Activated T-cell treated with anti-CD3 and anti-CD28 coated beads, Interleukin-2, amount 50 U/mL, for 72 hours (primary cell): Measurements from ENCODE around the gene GKN2. TPM values are rescaled to one million over a fixed set of nuclear protein-coding genes. Genes with fewer than 3 reads are reported as not detected.
"Not testable (repeated sequence)": the region's sequence is repeated elsewhere in the genome, so short reads cannot be mapped to it uniquely, and the experiment has no call there.

Source experiments
- ATAC-seq, 2 donors: fragments of 150-1000 bp; cut with Tn5 transposase; replicated peaks in 1 of 2; 2 replicates each; pipeline ENCODE4 v1.10.0; 2021; ENCODE audit warnings: moderate library complexity in 2 of 2, mild to moderate bottlenecking in 1 of 2
- DNase-seq, 2 donors: peaks; one replicate each; pipeline ENCODE4 v3.0.0; 2021 to 2022; ENCODE audit warnings: mixed read lengths in 1 of 2
- H3K27ac Mint-ChIP-seq: one replicate; pipeline ENCODE4 v1.8.0; 2022; ENCODE audit warnings: mild to moderate bottlenecking, moderate library complexity, mixed read lengths
- H3K27me3 Mint-ChIP-seq: one replicate; pipeline ENCODE4 v1.8.0; 2022; ENCODE audit warnings: low read depth, mixed read lengths
- H3K36me3 Mint-ChIP-seq, 2 donors: one replicate each; pipeline ENCODE4 v1.8.0; 2022; ENCODE audit warnings: mixed read lengths in 2 of 2, mild to moderate bottlenecking in 1 of 2; ENCODE audit not compliant: insufficient read depth in 2 of 2
- H3K4me1 Mint-ChIP-seq: one replicate; pipeline ENCODE4 v1.8.0; 2022; ENCODE audit warnings: low read depth, mixed read lengths
- H3K4me3 Mint-ChIP-seq, 2 donors: one replicate each; pipeline ENCODE4 v1.8.0; 2022; ENCODE audit warnings: mild to moderate bottlenecking in 2 of 2, mixed read lengths in 2 of 2, moderate library complexity in 2 of 2
- H3K9me3 Mint-ChIP-seq, 2 donors: one replicate each; pipeline ENCODE4 v1.8.0; 2022; ENCODE audit warnings: mixed read lengths in 2 of 2
- total RNA-seq, 2 donors: library from RNA; stranded (reverse); gene quantifications; one replicate each; pipeline ENCODE4 v1.2.3, GENCODE V29; 2022

The GKN2 gene
- total RNA-seq, 2 donors from 2014 or later = not detected

DNA sequence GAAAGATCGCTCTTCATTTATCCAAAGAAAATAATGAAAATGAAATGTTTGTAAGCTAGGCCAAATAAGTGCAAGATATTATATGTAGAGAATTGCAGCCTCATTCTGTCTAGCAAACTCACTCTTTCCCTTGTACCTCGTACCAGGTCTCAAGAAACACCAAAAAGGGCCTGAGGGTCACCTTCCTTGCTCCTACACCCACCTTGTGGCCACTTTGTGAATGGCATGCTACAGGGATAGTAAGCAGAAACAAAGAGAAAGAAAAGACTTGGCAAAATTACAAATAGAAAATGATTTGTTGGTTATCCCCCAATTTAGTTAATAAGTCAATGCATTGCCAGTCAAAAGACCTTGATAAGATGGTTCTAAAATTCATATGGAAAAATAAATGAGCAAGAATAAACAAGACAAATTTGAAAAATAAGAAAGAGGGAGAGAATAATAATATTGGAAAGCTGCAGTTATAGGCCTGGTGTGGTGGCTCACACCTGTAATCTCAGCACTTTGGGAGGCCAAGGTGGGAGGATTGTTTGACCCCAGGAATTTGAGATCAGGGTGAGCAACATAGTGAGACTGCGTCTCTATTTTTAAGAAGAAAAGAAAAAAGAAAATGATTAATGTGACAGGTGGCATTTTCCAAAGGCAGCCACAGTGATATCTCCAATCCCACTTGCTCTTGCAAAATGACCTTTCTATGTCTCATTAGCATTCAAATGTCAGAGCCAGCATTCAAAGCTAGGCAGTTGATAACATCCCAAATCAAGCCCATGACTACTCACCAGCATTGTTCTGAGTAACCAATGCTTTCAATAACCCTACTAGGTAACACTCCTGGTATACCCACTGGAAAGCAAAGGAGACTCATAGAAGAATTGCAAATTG lies 42.7 kb downstream of the GKN2 start:
- peak; percentile 74 to 80 for DNase-seq
- H3K4me1 Mint-ChIP-seq = peaks cover 32% of the 10 kb centered on the region

DNA sequence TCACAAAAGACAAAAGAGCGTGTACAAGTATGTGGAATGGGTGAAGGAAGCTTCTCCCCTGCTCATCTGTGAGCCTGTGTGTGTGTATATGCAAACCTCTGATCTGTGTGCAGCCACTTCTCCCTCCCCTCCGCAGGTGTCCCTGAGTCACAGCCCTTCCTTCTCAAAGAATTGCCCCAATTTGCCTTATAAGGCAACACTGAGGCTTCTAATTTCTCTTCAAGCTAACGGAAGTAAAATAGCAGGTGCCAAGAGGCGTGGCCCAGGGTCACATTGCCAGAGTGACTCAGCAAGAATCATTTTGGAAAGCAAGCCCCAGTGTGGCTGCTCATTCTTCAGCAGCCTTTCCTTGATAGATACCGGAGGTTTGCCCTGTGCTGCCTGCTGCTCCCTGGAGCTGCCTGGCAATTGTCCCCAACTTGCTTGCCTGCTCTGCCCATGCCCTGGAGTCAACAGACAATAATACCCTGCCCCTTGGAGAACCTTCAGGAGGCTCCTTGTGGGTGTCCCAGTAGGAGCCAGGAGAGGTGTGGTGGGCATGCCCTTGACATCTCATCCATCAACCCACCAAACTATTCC lies 44.2 kb downstream of the GKN2 start:
- Mint-ChIP-seq H3K27ac (peak overlapping the region; percentile 66), H3K36me3 (no peaks in the 10 kb centered on the region), H3K27me3 (no peaks in the 10 kb centered on the region), H3K4me3 (peak overlapping the region; percentile 57 to 66), H3K4me1 (peaks cover 32% of the 10 kb centered on the region), H3K9me3 (no peaks in the 10 kb centered on the region)
- ATAC-seq (peak; percentile 92 to 93), DNase-seq (peak; percentile 84)

More for the DNA sequence above, 42.7 kb downstream of the GKN2 start:
- no peaks in the 10 kb centered on the region for H3K27me3 Mint-ChIP-seq
- H3K9me3 Mint-ChIP-seq = no peaks in the 10 kb centered on the region
- H3K4me3 Mint-ChIP-seq = peak overlapping the region in 1 of 2 donors; percentile 71
- peak overlapping the region; percentile 81 for H3K27ac Mint-ChIP-seq
- no peak for ATAC-seq
- H3K36me3 Mint-ChIP-seq = no peaks in the 10 kb centered on the region

- H3K4me1 Mint-ChIP-seq = peaks cover 32% of the 10 kb centered on the region
- no peaks in the 10 kb centered on the region for H3K9me3 Mint-ChIP-seq
- H3K27ac Mint-ChIP-seq = peak overlapping the region; percentile 66
- DNase-seq (peak in 1 of 2 donors; percentile 15), ATAC-seq (peak; percentile 20 to 26)
- H3K27me3 Mint-ChIP-seq = no peaks in the 10 kb centered on the region
- peak overlapping the region; percentile 57 to 66 for H3K4me3 Mint-ChIP-seq
- peaks cover 0 to 2% of the 10 kb centered on the region in 2 donors for H3K36me3 Mint-ChIP-seq
These were observed 44.8 kb downstream of the GKN2 start for GRCh38 chr2:68907920-68908253.

GRCh38 chr2:68907232-68907919 lies 45.3 kb downstream of the GKN2 start:
- peak; percentile 21 to 27 for ATAC-seq
- peak overlapping the region; percentile 66 for H3K27ac Mint-ChIP-seq

DNA sequence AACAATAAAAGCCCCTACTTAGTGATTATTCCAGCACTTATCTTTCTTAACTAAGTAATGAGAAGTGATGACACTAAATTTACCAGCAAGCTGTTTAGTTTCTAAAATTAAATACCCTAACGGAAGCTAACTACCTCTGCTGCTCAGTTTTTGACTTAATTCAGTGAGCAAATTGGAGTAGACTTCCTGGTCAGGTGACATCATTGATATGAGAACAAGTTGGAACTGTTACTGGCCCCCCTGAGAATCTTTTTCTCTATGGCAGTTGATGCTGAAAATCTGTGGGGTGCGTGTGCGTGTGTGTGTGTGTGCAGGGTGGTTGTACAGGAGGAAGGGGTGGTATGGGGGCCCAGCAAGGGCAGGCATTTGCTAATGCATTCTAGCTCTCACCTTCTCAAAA lies 46.0 kb downstream of the GKN2 start:
- no peak for DNase-seq
- Mint-ChIP-seq H3K4me1 (peaks cover 32% of the 10 kb centered on the region), H3K27me3 (no peaks in the 10 kb centered on the region), H3K36me3 (peaks cover 0 to 3% of the 10 kb centered on the region in 2 donors), H3K9me3 (peaks cover 1% of the 10 kb centered on the region in 2 donors), H3K27ac (no peak overlapping the region), H3K4me3 (no peak overlapping the region)
- ATAC-seq = no peak

More at GRCh38 chr2:68907232-68907919, 45.3 kb downstream of the GKN2 start:
- Mint-ChIP-seq H3K9me3 (no peaks in the 10 kb centered on the region), H3K27me3 (no peaks in the 10 kb centered on the region), H3K36me3 (peaks cover 0 to 2% of the 10 kb centered on the region in 2 donors), H3K4me1 (peaks cover 32% of the 10 kb centered on the region), H3K4me3 (peak overlapping the region; percentile 57 to 66)
- peak in 1 of 2 donors; percentile 15 for DNase-seq

GRCh38 chr2:68905116-68905515 lies 47.6 kb downstream of the GKN2 start:
- Mint-ChIP-seq H3K4me1 (peaks cover 26% of the 10 kb centered on the region), H3K9me3 (peaks cover 3 to 6% of the 10 kb centered on the region in 2 donors), H3K4me3 (no peak overlapping the region), H3K27me3 (no peaks in the 10 kb centered on the region), H3K27ac (no peak overlapping the region), H3K36me3 (peaks cover 5 to 9% of the 10 kb centered on the region in 2 donors)
- no peak for DNase-seq
- ATAC-seq = no peak

GRCh38 chr2:68901561-68901960 lies 51.1 kb downstream of the GKN2 start:
- no peak overlapping the region for H3K27ac Mint-ChIP-seq
- H3K27me3 Mint-ChIP-seq = no peaks in the 10 kb centered on the region
- no peaks in the 10 kb centered on the region for H3K4me1 Mint-ChIP-seq
- H3K36me3 Mint-ChIP-seq = peaks cover 7 to 9% of the 10 kb centered on the region in 2 donors
- DNase-seq = no peak
- ATAC-seq = no peak
- peaks cover 6% of the 10 kb centered on the region in 2 donors for H3K9me3 Mint-ChIP-seq
- no peak overlapping the region for H3K4me3 Mint-ChIP-seq

GRCh38 chr2:68901199-68901514 lies 51.5 kb downstream of the GKN2 start:
- Mint-ChIP-seq H3K27me3 (no peaks in the 10 kb centered on the region), H3K4me3 (no peak overlapping the region), H3K27ac (no peak overlapping the region), H3K4me1 (no peaks in the 10 kb centered on the region), H3K9me3 (peaks cover 6% of the 10 kb centered on the region in 2 donors), H3K36me3 (peaks cover 7 to 9% of the 10 kb centered on the region in 2 donors)
- ATAC-seq = no peak
- DNase-seq = no peak

DNA sequence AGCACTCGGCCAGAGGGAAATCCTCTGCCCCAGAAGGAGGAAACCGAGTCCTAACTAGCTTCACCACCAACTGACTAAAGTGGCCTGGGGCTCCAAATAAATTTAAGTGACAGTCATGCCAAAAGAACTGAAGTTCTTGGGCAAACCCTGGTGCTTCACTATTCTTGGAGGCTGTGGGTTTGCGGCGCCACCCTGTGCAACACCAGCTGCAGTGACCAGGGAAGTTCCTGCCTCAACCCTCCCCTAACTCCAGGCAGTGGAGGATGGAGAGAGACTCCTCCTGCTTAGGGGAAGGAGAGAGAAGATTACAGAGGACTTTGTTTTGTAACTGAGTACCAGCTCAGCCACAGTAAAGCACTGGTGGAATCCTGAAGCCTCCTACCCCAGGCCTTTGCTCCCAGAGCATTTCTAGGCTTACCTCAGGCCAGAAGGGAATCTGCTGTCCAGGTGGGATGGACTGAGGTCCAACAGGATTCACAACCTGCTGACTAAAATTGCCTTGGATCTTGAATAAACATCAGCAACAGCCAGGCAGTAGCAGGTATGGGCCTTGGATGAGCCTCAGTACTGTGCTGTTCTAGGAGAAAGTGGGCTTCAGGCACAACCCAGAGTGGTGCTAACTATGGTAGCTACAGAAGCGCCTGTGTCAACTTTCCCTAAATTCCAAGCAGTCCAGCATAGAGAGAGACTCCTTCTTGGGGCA lies 52.0 kb downstream of the GKN2 start:
- Mint-ChIP-seq H3K36me3 (peaks cover 7 to 9% of the 10 kb centered on the region in 2 donors), H3K27me3 (no peaks in the 10 kb centered on the region), H3K9me3 (peaks cover 6 to 8% of the 10 kb centered on the region in 2 donors), H3K4me1 (no peaks in the 10 kb centered on the region), H3K27ac (no peak overlapping the region), H3K4me3 (no peak overlapping the region)
- no peak for ATAC-seq
- DNase-seq = no peak

DNA sequence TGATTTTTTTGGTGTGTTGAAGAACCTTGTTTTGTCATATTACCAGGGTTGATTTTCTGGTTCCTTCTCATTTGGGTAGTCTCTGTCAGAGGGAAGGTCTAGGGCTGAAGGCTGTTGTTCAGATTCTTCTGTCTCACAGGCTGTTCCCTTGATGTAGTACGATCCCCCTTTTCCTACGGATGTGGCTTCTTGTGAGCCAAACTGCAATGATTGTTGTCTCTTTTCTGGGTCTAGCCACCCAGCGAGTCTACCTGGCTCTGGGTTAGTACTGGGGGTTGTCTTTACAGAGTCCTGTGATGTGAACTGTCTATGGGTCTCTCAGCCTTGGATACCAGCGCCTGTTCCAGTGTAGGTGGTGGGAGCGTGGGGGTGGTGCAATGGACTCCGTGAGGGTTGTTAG lies 56.7 kb downstream of the GKN2 start:
- not testable (repeated sequence) for H3K36me3 Mint-ChIP-seq, H3K27me3 Mint-ChIP-seq, H3K27ac Mint-ChIP-seq, H3K4me1 Mint-ChIP-seq, H3K9me3 Mint-ChIP-seq, DNase-seq, H3K4me3 Mint-ChIP-seq, ATAC-seq
